ENCODE results near the gene SWAP70. TPM values are rescaled to one million over a fixed set of nuclear protein-coding genes. Genes with fewer than 3 reads are reported as not detected.

Gene SWAP70
- total and polyA plus RNA-seq, 9 of the 15 experiments (the other 6 are each of a cell fraction or from before 2014, with no cell fraction given) = 1.7 to 4.9 (median 3.9) TPM

GRCh38 chr11:9758637-9759518 lies 95.0 kb downstream of the SWAP70 start (continued):
- TF ChIP-seq HMGXB4 (CRISPR knock-in tag; IDR thresholded peaks at IDR 0.05) (no peak), GATAD2B (IDR thresholded peaks at IDR 0.05; ENCODE audit: borderline replicate concordance) (no peak), SMAD1 (IDR thresholded peaks at IDR 0.05; ENCODE audit: low read depth, low read length, partially characterized antibody) (no peak), TAF15 (IDR thresholded peaks at IDR 0.05; ENCODE audit: low read depth, low read length) (no peak), ZNF280A (IDR thresholded peaks at IDR 0.05; ENCODE audit: low read depth, partially characterized antibody) (no peak), GTF2E2 (tag; IDR thresholded peaks at IDR 0.05) (no peak), ZNF511 (CRISPR knock-in tag; IDR thresholded peaks at IDR 0.05) (peak; percentile 39; the same call in 1 of the 2 replicates), ARID4B (CRISPR knock-in tag; IDR thresholded peaks at IDR 0.05) (no peak), ZNF143 (CRISPR knock-in tag; IDR thresholded peaks at IDR 0.05) (no peak), NFIC (IDR thresholded peaks at IDR 0.05) (peak; percentile 39), NR2C1 (IDR thresholded peaks at IDR 0.05) (no peak), NR2C1 (tag; IDR thresholded peaks at IDR 0.05) (no peak), DMBX1 (CRISPR knock-in tag; IDR thresholded peaks at IDR 0.05; ENCODE audit: borderline replicate concordance) (no peak), TARDBP (IDR thresholded peaks at IDR 0.05) (peak; percentile 55; the same call in 1 of the 2 replicates), EHMT2 (IDR thresholded peaks at IDR 0.05) (no peak), ETV6 (IDR thresholded peaks at IDR 0.05; ENCODE audit: borderline replicate concordance in 1 of 2, low read depth in 2 of 2, low read length in 1 of 2) (no peak), ETV6 (CRISPR knock-in tag; IDR thresholded peaks at IDR 0.05; ENCODE audit: borderline replicate concordance) (0 out of 2 replicates have a peak, but pooled peaks have one; percentile 66), PHF21A (IDR thresholded peaks at IDR 0.05; ENCODE audit: borderline replicate concordance, low read depth) (0 out of 2 replicates have a peak, but pooled peaks have one; percentile 3), CCAR2 (IDR thresholded peaks at IDR 0.05; ENCODE audit: low read depth, low read length) (no peak), TEAD1 (CRISPR knock-in tag; IDR thresholded peaks at IDR 0.05) (peak in 1 of 2 experiments; percentile 22; a peak in 1 of 4 replicates)

All from K562 (cell line).